HCT116 (cell line): ENCODE data around the gene TFF1. TPM values are rescaled to one million over a fixed set of nuclear protein-coding genes. Genes with fewer than 3 reads are reported as not detected.

ENCODE experiments used
- ATAC-seq: fragments of 200-7000 bp; cut with Tn5 transposase; 2 replicates; pipeline ENCODE4 v1.9.1; 2020; ENCODE audit warnings: mild to moderate bottlenecking, moderate library complexity
- BruUV-seq: library from RNA; stranded (reverse); fragments of 400-500 nt; replicated peaks from 2 replicates; lab custom pipeline; 2021; lab: Mats Ljungman, UMichigan
- CTCF ChIA-PET: fragments of 300-600 bp; sonication (Branson Sonifier 250); formaldehyde crosslinking; loops from one replicate; lab custom pipeline; 2021; ENCODE audit warnings: antibody characterized with exemption; lab: Charles Lee
- POLR2A ChIA-PET: fragments of 300-600, 350-600 bp; sonication (Branson Sonifier 250); formaldehyde crosslinking; loops from one replicate; lab custom pipeline; 2021; ENCODE audit warnings: antibody characterized with exemption; lab: Charles Lee
- RAD21 ChIA-PET, 2 experiments: fragments of 300-600 bp; sonication (Branson Sonifier 250); formaldehyde crosslinking; loops; one replicate each; lab custom pipeline; 2023; ENCODE audit warnings: low total read pairs in 2 of 2; ENCODE audit not compliant: uncharacterized antibody in 2 of 2, unreplicated experiment in 2 of 2, low non-redundant PET in 1 of 2; lab: Charles Lee
- DNase-seq: peaks from one replicate; pipeline ENCODE4 v3.0.0-alpha.2; 2010; ENCODE audit warnings: low read depth, low spot score
- H2AFZ ChIP-seq: fragments of 200-600 bp; shearing (Covaris generic), sonication (generic); 2 replicates; pipeline ENCODE4 v1.6.1; 2017; ENCODE audit warnings: low read depth, mixed run types, mixed read lengths, antibody characterized with exemption, low read length; ENCODE audit not compliant: poor library complexity, severe bottlenecking
- H3K27ac ChIP-seq: 2 replicates; pipeline ENCODE4 v1.5.1; 2012; ENCODE audit warnings: low read depth, low read length
- H3K27me3 ChIP-seq: fragments of 200-600 bp; sonication (generic); 2 replicates; pipeline ENCODE4 v1.6.1; 2016; ENCODE audit warnings: mixed run types, low read length, mixed read lengths; ENCODE audit not compliant: insufficient read depth
- H3K36me3 ChIP-seq, 2 experiments: fragments of 200-500 bp in 1 of 2; fragments of 200-600 bp in 1 of 2; sonication (Bioruptor generic) in 1 of 2; sonication (generic) in 1 of 2; 2 replicates each; pipeline versions ENCODE4 v1.5.1 to v1.6.1; 2014 to 2016; ENCODE audit warnings: low read length in 2 of 2, inconsistent platforms in 1 of 2, mixed read lengths in 1 of 2, mixed run types in 1 of 2; ENCODE audit not compliant: insufficient read depth in 2 of 2, control insufficient read depth in 1 of 2
- H3K4me1 ChIP-seq, 2 experiments: fragments of 200-600 bp in 1 of 2; sonication (generic) in 1 of 2; 2 replicates each; pipeline versions ENCODE4 v1.5.1 to v1.6.1; 2012 to 2017; ENCODE audit warnings: low read length in 2 of 2, inconsistent platforms in 1 of 2, mild to moderate bottlenecking in 1 of 2, mixed read lengths in 1 of 2, mixed run types in 1 of 2, moderate library complexity in 1 of 2; ENCODE audit not compliant: insufficient read depth in 2 of 2, control insufficient read depth in 1 of 2
- H3K4me2 ChIP-seq: fragments of 200-600 bp; sonication (generic); 2 replicates; pipeline ENCODE4 v1.6.1; 2017; ENCODE audit warnings: mixed run types, low read length, mixed read lengths
- H3K4me3 ChIP-seq, 2 experiments: fragments of 200-600 bp in 1 of 2; sonication (generic) in 1 of 2; replicated peaks in 1 of 2; 2 replicates each; pipeline ENCODE4 v1.5.1; 2011 to 2016; ENCODE audit warnings: low read length in 2 of 2, control low read depth in 1 of 2, low read depth in 1 of 2, mild to moderate bottlenecking in 1 of 2, mixed read lengths in 1 of 2, mixed run types in 1 of 2
- H3K79me2 ChIP-seq: fragments of 200-600 bp; sonication (generic); 2 replicates; pipeline ENCODE4 v1.6.1; 2017; ENCODE audit warnings: mild to moderate bottlenecking, mixed run types, low read length, moderate library complexity, mixed read lengths; ENCODE audit not compliant: insufficient read depth
- H3K9ac ChIP-seq: fragments of 200-600 bp; sonication (generic); 2 replicates; pipeline ENCODE4 v1.6.1; 2016; ENCODE audit warnings: low read length, mixed read lengths
- H3K9me2 ChIP-seq: fragments of 200-600 bp; sonication (generic), shearing (Covaris generic); 2 replicates; pipeline ENCODE4 v1.6.1; 2017; ENCODE audit warnings: mixed run types, mild to moderate bottlenecking, moderate library complexity; ENCODE audit not compliant: insufficient read depth
- H3K9me3 ChIP-seq, 2 experiments: fragments of 200-500 bp in 1 of 2; fragments of 200-600 bp in 1 of 2; sonication (Bioruptor generic) in 1 of 2; sonication (generic) in 1 of 2; 2 replicates each; pipeline ENCODE4 v1.6.1; 2014 to 2017; ENCODE audit warnings: low read length in 2 of 2, mixed read lengths in 2 of 2, inconsistent platforms in 1 of 2, low read depth in 1 of 2, mild to moderate bottlenecking in 1 of 2, mixed run types in 1 of 2, moderate library complexity in 1 of 2; ENCODE audit not compliant: control insufficient read depth in 1 of 2, insufficient read depth in 1 of 2
- H4K20me1 ChIP-seq: fragments of 200-600 bp; sonication (generic), shearing (Covaris generic); 2 replicates; pipeline ENCODE4 v1.6.1; 2017; ENCODE audit warnings: mixed run types, mild to moderate bottlenecking, moderate library complexity; ENCODE audit not compliant: insufficient read depth
- CBX3 ChIP-seq: IDR thresholded peaks from 2 replicates; pipeline ENCODE4 v1.6.1; 2012; ENCODE audit warnings: low read depth
- CEBPB ChIP-seq: IDR thresholded peaks from 2 replicates; pipeline ENCODE4 v1.6.1; 2012; ENCODE audit warnings: low read depth
- EGR1 ChIP-seq: IDR thresholded peaks from 2 replicates; pipeline ENCODE4 v1.6.1; 2012; ENCODE audit warnings: low read depth
- EZH2phosphoT487 ChIP-seq: fragments of 200-600 bp; IDR thresholded peaks from 2 replicates; pipeline ENCODE4 v1.6.1; 2018; ENCODE audit warnings: antibody characterized with exemption, borderline replicate concordance
- RAD21 ChIP-seq: IDR thresholded peaks from 2 replicates; pipeline ENCODE4 v1.6.1; 2012; ENCODE audit warnings: low read depth, mild to moderate bottlenecking
- REST ChIP-seq: IDR thresholded peaks from 2 replicates; pipeline ENCODE4 v1.6.1; 2012; ENCODE audit warnings: low read depth
- SIN3A ChIP-seq: IDR thresholded peaks from 2 replicates; pipeline ENCODE4 v1.6.1; 2012; ENCODE audit warnings: low read depth
- SRF ChIP-seq: IDR thresholded peaks from 2 replicates; pipeline ENCODE4 v1.6.1; 2012; ENCODE audit warnings: low read depth
- ZBTB33 ChIP-seq: IDR thresholded peaks from 2 replicates; pipeline ENCODE4 v1.6.1; 2011; ENCODE audit warnings: mild to moderate bottlenecking, low read length, moderate library complexity; ENCODE audit not compliant: insufficient replicate concordance; ENCODE audit errors: extremely low read depth
- ZFX ChIP-seq: fragments of 450-650 bp; IDR thresholded peaks from 2 replicates; pipeline ENCODE4 v1.6.1; 2017
- ZNF274 ChIP-seq: fragments of 200-500 bp; sonication (Bioruptor generic); IDR thresholded peaks from 2 replicates; pipeline ENCODE4 v1.6.1; 2014; ENCODE audit warnings: mild to moderate bottlenecking, low read depth, low read length, inconsistent platforms
- intact Hi-C: fragments of 100-400 bp; cut with micrococcal nuclease; formaldehyde crosslinking; loops from 2 replicates; pipeline ENCODE4 v1.10.0; 2022
- total RNA-seq: library from RNA; stranded (reverse); gene quantifications from one replicate; pipeline ENCODE4 v1.2.1, GENCODE V29; 2021; ENCODE audit not compliant: unreplicated experiment
- TF ChIP-seq, protein P1 (sequence below): IDR thresholded peaks from 2 replicates; pipeline ENCODE4 v1.6.1; 2012
- TF ChIP-seq, protein P2 (sequence below): IDR thresholded peaks from 2 replicates; pipeline ENCODE4 v1.6.1; 2012

The TFF1 gene
- total RNA-seq, 1 experiment from 2014 or later: 0.61 TPM

DNA sequence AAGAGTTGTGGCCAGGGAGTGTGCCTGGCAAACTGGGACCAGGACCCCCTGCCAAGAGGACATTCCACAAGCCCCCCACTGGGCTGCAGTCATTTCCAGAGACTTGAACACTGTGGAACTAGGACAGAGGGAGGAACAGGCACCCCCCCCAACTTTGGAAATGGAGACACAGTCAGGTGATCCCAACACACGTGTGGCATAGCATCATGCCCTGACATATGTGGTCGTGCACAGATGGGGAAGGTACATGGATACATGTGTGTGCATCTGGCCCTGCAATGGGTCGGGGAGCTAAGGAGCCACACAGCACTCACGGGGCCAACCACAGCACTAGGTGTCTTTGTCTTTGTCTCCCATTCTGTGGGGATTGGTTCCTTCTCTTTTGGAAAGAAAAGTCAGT lies 44.5 kb downstream of the TFF1 start:
- DNase-seq (no peak), ATAC-seq (no peak)
- intact Hi-C loops: no loop called here
- no TSS peak for BruUV-seq
- H3K4me1 ChIP-seq: no peaks in the 10 kb centered on the region
- TF ChIP-seq EZH2phosphoT487: no peak
- no peak for TF ChIP-seq ZBTB33
- no peak for TF ChIP-seq CBX3
- TF ChIP-seq, protein P1, sequence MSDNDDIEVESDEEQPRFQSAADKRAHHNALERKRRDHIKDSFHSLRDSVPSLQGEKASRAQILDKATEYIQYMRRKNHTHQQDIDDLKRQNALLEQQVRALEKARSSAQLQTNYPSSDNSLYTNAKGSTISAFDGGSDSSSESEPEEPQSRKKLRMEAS: no peak
- TF ChIP-seq ZFX: no peak
- no peak for TF ChIP-seq REST
- no peak for TF ChIP-seq CEBPB
- no peak for TF ChIP-seq RAD21
- no peak for TF ChIP-seq SRF
- TF ChIP-seq ZNF274: no peak
- TF ChIP-seq, protein P2, sequence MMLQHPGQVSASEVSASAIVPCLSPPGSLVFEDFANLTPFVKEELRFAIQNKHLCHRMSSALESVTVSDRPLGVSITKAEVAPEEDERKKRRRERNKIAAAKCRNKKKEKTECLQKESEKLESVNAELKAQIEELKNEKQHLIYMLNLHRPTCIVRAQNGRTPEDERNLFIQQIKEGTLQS: no peak
- TF ChIP-seq SIN3A: no peak
- no peak for TF ChIP-seq EGR1
- no peak overlapping the region for H3K4me3 ChIP-seq
- H3K4me2 ChIP-seq: no peak overlapping the region
- ChIA-PET POLR2A (no interaction called here), RAD21 (no interaction called here), CTCF (no interaction called here)
- H2AFZ ChIP-seq: no peak overlapping the region
- H3K9me2 ChIP-seq: no peaks in the 10 kb centered on the region
- no peak overlapping the region for H3K9ac ChIP-seq
- no peaks in the 10 kb centered on the region for H3K79me2 ChIP-seq
- peaks cover 9% of the 10 kb centered on the region; the same call in 1 of the 2 replicates for H3K27me3 ChIP-seq
- H3K9me3 ChIP-seq: no peaks in the 10 kb centered on the region
- no peak overlapping the region for H3K27ac ChIP-seq
- no peaks in the 10 kb centered on the region for H4K20me1 ChIP-seq
- H3K36me3 ChIP-seq: no peaks in the 10 kb centered on the region
